Thymus (tissue), 11 donors: ENCODE results near the gene PRIMA1. TPM values are rescaled to one million over a fixed set of nuclear protein-coding genes. Genes with fewer than 3 reads are reported as not detected.
"Not testable (repeated sequence)": the region's sequence is repeated elsewhere in the genome, so short reads cannot be mapped to it uniquely, and the experiment has no call there.

ENCODE experiments used
- DNase-seq, 9 donors: peaks; one replicate each; pipeline ENCODE4 v3.0.0-alpha.2; 2013; ENCODE audit warnings: low spot score in 9 of 9, low read depth in 6 of 9, missing footprints in 1 of 9
- H3K27ac ChIP-seq, 2 donors: one replicate each; pipeline ENCODE4 v1.5.1; 2013; ENCODE audit warnings: control low read depth in 1 of 2, low read depth in 1 of 2, low read length in 1 of 2, mild to moderate bottlenecking in 1 of 2, moderate library complexity in 1 of 2
- H3K27me3 ChIP-seq, 2 donors: one replicate each; pipeline ENCODE4 v1.5.1; 2013; ENCODE audit warnings: low read length in 1 of 2; ENCODE audit not compliant: control insufficient read depth in 2 of 2, insufficient read depth in 1 of 2
- H3K36me3 ChIP-seq, 2 donors: one replicate each; pipeline ENCODE4 v1.5.1; 2013; ENCODE audit warnings: low read length in 1 of 2, mild to moderate bottlenecking in 1 of 2, moderate library complexity in 1 of 2; ENCODE audit not compliant: control insufficient read depth in 2 of 2, insufficient read depth in 2 of 2
- H3K4me1 ChIP-seq, 2 donors: one replicate each; pipeline ENCODE4 v1.5.1; 2013; ENCODE audit warnings: low read length in 2 of 2; ENCODE audit not compliant: control insufficient read depth in 2 of 2, insufficient read depth in 2 of 2
- H3K4me3 ChIP-seq, 2 donors: one replicate each; pipeline ENCODE4 v1.5.1; 2013; ENCODE audit warnings: low read length in 2 of 2, control low read depth in 1 of 2, mild to moderate bottlenecking in 1 of 2
- H3K9me3 ChIP-seq, 2 donors: one replicate each; pipeline ENCODE4 v1.5.1; 2013; ENCODE audit warnings: low read length in 1 of 2, mild to moderate bottlenecking in 1 of 2; ENCODE audit not compliant: control insufficient read depth in 2 of 2, insufficient read depth in 1 of 2
- WGBS: extraction: QIAGEN DNeasy Blood & Tissue Kit; methylation state at CpG from one replicate; pipeline ENCODE4 v1.1.7; 2013; 5-methylcytosine and 5-hydroxymethylcytosine counted together
- polyA plus RNA-seq: library from polyadenylated mRNA; stranded (reverse); fragments of 200-250 nt; gene quantifications from one replicate; pipeline ENCODE4 v1.2.3, GENCODE V29; 2013
- total RNA-seq: library from RNA; stranded (reverse); fragments of 120-200 nt; gene quantifications from one replicate; pipeline ENCODE4 v1.2.4, GENCODE V29; 2013
- donor health status: healthy.

The PRIMA1 gene
- total and polyA plus RNA-seq, 2 donors: 0.09 to 0.84 TPM

GRCh38 chr14:93821051-93821450, 32.8 kb upstream of the PRIMA1 start:
- no peaks in the 10 kb centered on the region for H3K36me3 ChIP-seq
- H3K4me3 ChIP-seq: no peak overlapping the region
- no peaks in the 10 kb centered on the region for H3K4me1 ChIP-seq
- H3K27ac ChIP-seq: no peak overlapping the region
- H3K9me3 ChIP-seq: no peaks in the 10 kb centered on the region
- DNase-seq: no peak
- no peaks in the 10 kb centered on the region for H3K27me3 ChIP-seq
- WGBS: 77% methylated on average over 6 of the region's 6 CpGs

DNA sequence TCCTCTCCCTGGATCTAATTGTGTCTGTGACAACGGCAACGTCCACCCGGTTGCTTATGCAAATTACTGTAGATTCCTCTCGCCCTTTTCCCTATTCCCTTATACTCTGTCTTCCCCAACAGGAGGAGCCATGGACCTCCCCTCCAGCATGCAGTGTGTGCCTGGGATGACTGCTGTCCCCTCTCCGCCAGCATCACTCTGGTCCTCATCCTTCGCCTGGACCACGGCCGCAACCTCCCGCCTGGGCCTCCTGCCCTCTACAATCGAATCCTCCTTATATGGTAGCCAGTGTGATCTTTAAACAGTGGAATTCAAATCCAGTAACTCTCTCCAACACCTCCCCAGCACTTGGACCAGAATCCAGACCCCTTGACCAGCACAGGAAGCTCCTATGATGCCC, 30.6 kb upstream of the PRIMA1 start:
- WGBS: 95% methylated on average over 10 of the region's 10 CpGs
- H3K27ac ChIP-seq: no peak overlapping the region
- no peak for DNase-seq
- H3K36me3 ChIP-seq: no peaks in the 10 kb centered on the region
- H3K9me3 ChIP-seq: no peaks in the 10 kb centered on the region
- no peaks in the 10 kb centered on the region for H3K4me1 ChIP-seq
- H3K4me3 ChIP-seq: no peak overlapping the region
- no peaks in the 10 kb centered on the region for H3K27me3 ChIP-seq

- Histone ChIP-seq H3K36me3 (no peaks in the 10 kb centered on the region), H3K27ac (no peak overlapping the region), H3K9me3 (peaks cover 0 to 2% of the 10 kb centered on the region in 2 donors), H3K27me3 (no peaks in the 10 kb centered on the region), H3K4me3 (no peak overlapping the region), H3K4me1 (no peaks in the 10 kb centered on the region)
- no peak for DNase-seq
- WGBS: 89% methylated on average over 8 of the region's 8 CpGs
Observed at GRCh38 chr14:93811676-93812075, 23.4 kb upstream of the PRIMA1 start.

- DNase-seq: no peak
- Histone ChIP-seq H3K36me3 (no peaks in the 10 kb centered on the region), H3K4me3 (no peak overlapping the region), H3K27ac (no peak overlapping the region), H3K9me3 (peaks cover 0 to 2% of the 10 kb centered on the region in 2 donors), H3K27me3 (no peaks in the 10 kb centered on the region), H3K4me1 (no peaks in the 10 kb centered on the region)
- WGBS: 94% methylated on average over 1 of the region's 1 CpG
Observed at GRCh38 chr14:93811020-93811419, 22.7 kb upstream of the PRIMA1 start.

GRCh38 chr14:93809491-93810420, 21.5 kb upstream of the PRIMA1 start:
- 79% methylated on average over 6 of the region's 6 CpGs for WGBS
- H3K36me3 ChIP-seq, H3K9me3 ChIP-seq, DNase-seq, H3K4me3 ChIP-seq, H3K27me3 ChIP-seq, H3K27ac ChIP-seq, H3K4me1 ChIP-seq: not testable (repeated sequence)

DNA sequence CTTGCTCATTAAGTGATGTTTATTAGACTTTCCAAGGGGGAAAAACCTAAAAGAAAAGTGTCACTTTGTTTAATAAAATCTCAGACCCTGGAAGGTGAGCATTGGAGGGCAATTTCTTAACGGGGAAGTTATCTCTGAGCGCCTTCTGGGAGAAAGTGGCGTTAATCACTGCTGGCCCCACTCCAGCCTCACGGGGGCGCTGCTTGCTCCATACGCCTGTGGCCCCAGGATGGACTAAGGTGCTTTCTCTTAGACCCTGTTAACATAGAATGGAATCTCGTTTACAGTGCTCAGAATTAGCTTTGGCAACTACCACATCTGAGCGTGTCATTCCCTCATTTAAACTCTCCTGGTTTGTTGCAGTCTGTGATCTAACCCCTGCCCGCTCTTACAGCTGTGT, 16.4 kb upstream of the PRIMA1 start:
- Histone ChIP-seq H3K27me3 (no peaks in the 10 kb centered on the region), H3K4me3 (no peak overlapping the region), H3K4me1 (no peaks in the 10 kb centered on the region), H3K27ac (no peak overlapping the region), H3K36me3 (no peaks in the 10 kb centered on the region), H3K9me3 (peaks cover 0 to 2% of the 10 kb centered on the region in 2 donors)
- no peak for DNase-seq
- WGBS: 68% methylated on average over 9 of the region's 9 CpGs

GRCh38 chr14:93803408-93804318, 15.4 kb upstream of the PRIMA1 start:
- whole genome bisulfite sequencing: 95% methylated on average over 15 of the region's 15 CpGs
- Histone ChIP-seq H3K36me3 (no peaks in the 10 kb centered on the region), H3K4me3 (no peak overlapping the region), H3K27me3 (no peaks in the 10 kb centered on the region), H3K9me3 (no peaks in the 10 kb centered on the region), H3K27ac (no peak overlapping the region), H3K4me1 (no peaks in the 10 kb centered on the region)
- DNase-seq: no peak

DNA sequence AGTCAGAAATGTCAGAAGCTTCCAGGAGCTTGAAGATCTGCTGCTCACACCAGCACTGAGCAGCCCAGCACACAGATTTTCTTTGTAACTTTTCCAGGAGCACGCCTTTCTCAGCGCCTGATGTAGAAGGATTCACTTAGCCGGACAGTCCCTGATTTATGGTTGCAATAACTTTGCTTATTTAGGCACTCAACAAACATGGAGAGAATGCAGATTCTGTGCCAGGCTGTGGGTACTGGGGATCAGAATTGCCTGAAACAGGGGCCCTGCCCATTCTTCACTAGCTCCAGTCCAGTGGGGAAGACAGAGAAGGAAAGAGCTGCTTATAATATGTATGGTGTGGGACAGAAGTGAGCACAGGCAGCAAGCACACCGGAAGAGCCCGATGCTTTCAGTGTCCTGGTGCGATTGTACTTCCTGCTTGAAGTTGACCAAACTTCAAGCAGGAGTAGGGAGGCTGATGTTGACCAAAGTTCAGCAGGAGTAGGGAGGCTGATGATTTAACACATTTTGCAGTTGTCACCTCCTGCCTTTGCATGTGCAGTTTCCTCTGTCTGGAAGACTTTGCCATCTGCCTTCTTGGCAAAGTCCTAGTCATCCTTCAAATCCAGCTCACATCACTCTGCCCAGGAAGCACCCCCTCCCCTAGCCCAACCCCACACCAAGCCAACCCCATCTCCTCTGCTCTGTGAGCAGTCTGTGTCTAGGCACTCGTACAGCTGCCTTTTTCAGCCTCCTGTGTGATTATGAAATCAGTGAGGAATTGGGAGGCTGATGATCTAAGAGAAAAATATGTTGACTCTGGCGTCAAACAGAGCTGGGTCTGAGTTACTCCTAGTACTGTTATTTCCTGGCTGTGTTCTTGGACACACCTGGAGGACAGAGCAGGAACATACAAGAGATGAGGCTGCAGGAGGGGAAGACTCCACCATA, 12.0 kb upstream of the PRIMA1 start:
- no peaks in the 10 kb centered on the region for H3K9me3 ChIP-seq
- H3K27me3 ChIP-seq: no peaks in the 10 kb centered on the region
- no peak for DNase-seq
- no peaks in the 10 kb centered on the region for H3K36me3 ChIP-seq
- H3K4me3 ChIP-seq: no peak overlapping the region
- no peaks in the 10 kb centered on the region for H3K4me1 ChIP-seq
- WGBS: 84% methylated on average over 8 of the region's 8 CpGs
- H3K27ac ChIP-seq: no peak overlapping the region
